MM.1S (cell line): ENCODE data around the gene DAND5.

ENCODE experiments used
- EZH2 ChIP-seq: fragments of 300-600 bp; sonication (generic); optimal IDR thresholded peaks from 2 replicates; pipeline ENCODE3; 2017; ENCODE audit warnings: low read depth, mild to moderate bottlenecking, antibody characterized with exemption, low read length, mixed read lengths
- EZH2phosphoT487 ChIP-seq: fragments of 300-600 bp; sonication (generic); IDR thresholded peaks from 2 replicates; pipeline ENCODE4 v1.6.1; 2018; ENCODE audit warnings: antibody characterized with exemption, low read length
- TF ChIP-seq, protein P1 (sequence below): fragments of 300-600 bp; sonication (generic); IDR thresholded peaks from 2 replicates; pipeline ENCODE4 v1.5.1; 2016; ENCODE audit warnings: antibody characterized with exemption, low read length, mixed read lengths

DNA sequence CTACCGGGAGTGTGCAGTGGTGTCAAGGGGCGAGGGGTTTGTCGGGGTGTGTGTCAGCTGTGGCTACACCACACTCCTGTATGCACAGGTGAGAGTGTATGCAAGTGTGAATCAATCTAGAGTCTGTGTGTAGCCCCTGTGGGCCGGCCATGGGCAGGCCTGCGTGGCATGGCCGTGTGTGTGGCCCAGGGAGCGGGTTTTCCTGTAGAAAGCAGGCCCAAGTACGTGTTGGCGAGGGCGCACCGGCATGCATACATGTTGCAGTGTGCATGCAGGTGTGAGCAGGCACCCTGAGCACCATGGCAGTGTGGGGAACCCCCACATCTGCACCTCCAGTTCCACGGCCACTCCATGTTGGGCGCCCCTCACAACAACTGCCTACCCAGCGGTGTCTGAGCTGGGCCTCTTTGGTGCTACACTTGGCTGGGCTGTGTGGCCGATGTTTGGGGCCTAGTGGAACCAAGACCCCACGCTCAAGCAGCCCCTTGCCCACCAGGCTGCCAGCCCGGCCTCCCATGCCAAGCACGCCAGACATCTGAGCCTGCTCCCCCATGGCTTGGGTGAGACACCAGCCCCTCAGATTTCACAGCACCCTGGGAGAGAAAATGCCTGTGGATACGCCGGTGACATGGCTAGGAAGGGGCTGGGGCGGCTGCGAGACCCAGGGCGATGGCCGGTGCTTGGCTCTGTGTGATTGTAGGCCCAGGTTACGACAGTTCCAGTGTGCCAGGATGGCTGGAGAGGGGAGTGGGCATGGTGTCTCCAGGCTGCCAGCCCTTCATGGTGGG is 28.0 kb downstream of the DAND5 start:
- TF ChIP-seq, protein P1, sequence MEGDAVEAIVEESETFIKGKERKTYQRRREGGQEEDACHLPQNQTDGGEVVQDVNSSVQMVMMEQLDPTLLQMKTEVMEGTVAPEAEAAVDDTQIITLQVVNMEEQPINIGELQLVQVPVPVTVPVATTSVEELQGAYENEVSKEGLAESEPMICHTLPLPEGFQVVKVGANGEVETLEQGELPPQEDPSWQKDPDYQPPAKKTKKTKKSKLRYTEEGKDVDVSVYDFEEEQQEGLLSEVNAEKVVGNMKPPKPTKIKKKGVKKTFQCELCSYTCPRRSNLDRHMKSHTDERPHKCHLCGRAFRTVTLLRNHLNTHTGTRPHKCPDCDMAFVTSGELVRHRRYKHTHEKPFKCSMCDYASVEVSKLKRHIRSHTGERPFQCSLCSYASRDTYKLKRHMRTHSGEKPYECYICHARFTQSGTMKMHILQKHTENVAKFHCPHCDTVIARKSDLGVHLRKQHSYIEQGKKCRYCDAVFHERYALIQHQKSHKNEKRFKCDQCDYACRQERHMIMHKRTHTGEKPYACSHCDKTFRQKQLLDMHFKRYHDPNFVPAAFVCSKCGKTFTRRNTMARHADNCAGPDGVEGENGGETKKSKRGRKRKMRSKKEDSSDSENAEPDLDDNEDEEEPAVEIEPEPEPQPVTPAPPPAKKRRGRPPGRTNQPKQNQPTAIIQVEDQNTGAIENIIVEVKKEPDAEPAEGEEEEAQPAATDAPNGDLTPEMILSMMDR = no peak
- TF ChIP-seq EZH2phosphoT487 = no peak
- no peak for TF ChIP-seq EZH2
